Activated naive CD4-positive, alpha-beta T cell treated with anti-CD3 and anti-CD28 coated beads, Interleukin-2, amount 50 U/mL, for 72 hours (primary cell): ENCODE measurements around the gene CBFB. TPM values are rescaled to one million over a fixed set of nuclear protein-coding genes. Genes with fewer than 3 reads are reported as not detected.
A peak's percentile ranks its signal among the peaks of the same experiment; 100 is the strongest.
"Not testable (repeated sequence)": the region's sequence is repeated elsewhere in the genome, so short reads cannot be mapped to it uniquely, and the experiment has no call there.

Source experiments
- ATAC-seq, 2 donors: fragments of 150-1000 bp; cut with Tn5 transposase; 2 replicates each; pipeline ENCODE4 v1.10.0; 2021; ENCODE audit warnings: mild to moderate bottlenecking in 2 of 2, moderate library complexity in 2 of 2
- DNase-seq, 2 donors: peaks; one replicate each; pipeline ENCODE4 v3.0.0; 2021 to 2022; ENCODE audit warnings: low spot score in 2 of 2
- H3K27ac Mint-ChIP-seq, 2 donors: one replicate each; pipeline ENCODE4 v1.8.0; 2022; ENCODE audit warnings: mild to moderate bottlenecking in 2 of 2, mixed read lengths in 2 of 2
- H3K36me3 Mint-ChIP-seq, 2 donors: one replicate each; pipeline ENCODE4 v1.8.0; 2022; ENCODE audit warnings: mixed read lengths in 2 of 2
- H3K9me3 Mint-ChIP-seq, 2 donors: one replicate each; pipeline ENCODE4 v1.8.0; 2022; ENCODE audit warnings: mixed read lengths in 2 of 2
- total RNA-seq, 2 donors: library from RNA; stranded (reverse); gene quantifications; one replicate each; pipeline ENCODE4 v1.2.3, GENCODE V29; 2022

Gene CBFB
- 100 to 1,000 TPM; 119 to 124 TPM for total RNA-seq

- no peaks in the 10 kb centered on the region for H3K9me3 Mint-ChIP-seq
These were observed at the start of gene CBFB for GRCh38 chr16:67028696-67029253. Gene CBFB, plus strand, starts transcription at chr16:67029149. Its CDS starts 259 bp downstream, at chr16:67029408.

GRCh38 chr16:66983033-66983432 lies 45.9 kb upstream of the CBFB start:
- no peak for DNase-seq
- Mint-ChIP-seq H3K36me3 (peaks cover 0 to 7% of the 10 kb centered on the region in 2 donors), H3K9me3 (peaks cover 0 to 4% of the 10 kb centered on the region in 2 donors), H3K27ac (peak overlapping the region; percentile 99)
- ATAC-seq, result no peak

More at GRCh38 chr16:67028696-67029253, at the start of gene CBFB:
- Mint-ChIP-seq H3K27ac (peak within 1 kb of the TSS; percentile 89 to 93), H3K36me3 (peaks cover 24 to 29% of the 10 kb centered on the region in 2 donors)
- peak; percentile 94 to 95 for DNase-seq
- peak; percentile 90 to 94 for ATAC-seq

- Mint-ChIP-seq H3K36me3 (peaks cover 0 to 7% of the 10 kb centered on the region in 2 donors), H3K9me3 (peaks cover 0 to 4% of the 10 kb centered on the region in 2 donors), H3K27ac (peak overlapping the region; percentile 99)
- DNase-seq (peak; percentile 57 to 77), ATAC-seq (peak; percentile 91)
These were observed 44.0 kb upstream of the CBFB start for GRCh38 chr16:66984892-66985311.

GRCh38 chr16:66986559-66986958 lies 42.4 kb upstream of the CBFB start:
- H3K9me3 Mint-ChIP-seq, result peaks cover 0 to 4% of the 10 kb centered on the region in 2 donors
- no peak for ATAC-seq
- DNase-seq, result no peak

GRCh38 chr16:66988197-66988788 lies 40.7 kb upstream of the CBFB start, which contains the start of gene CES4A:
Gene CES4A, plus strand, starts transcription at chr16:66988589. Its CDS starts 184 bp downstream, at chr16:66988773.
- peaks cover 0 to 7% of the 10 kb centered on the region in 2 donors for H3K36me3 Mint-ChIP-seq

More at GRCh38 chr16:66986559-66986958, 42.4 kb upstream of the CBFB start:
- peak overlapping the region; percentile 60 to 99 for H3K27ac Mint-ChIP-seq
- peaks cover 0 to 7% of the 10 kb centered on the region in 2 donors for H3K36me3 Mint-ChIP-seq

GRCh38 chr16:66991545-66992077 lies 37.3 kb upstream of the CBFB start:
- peaks cover 0 to 5% of the 10 kb centered on the region in 2 donors for H3K36me3 Mint-ChIP-seq
- H3K27ac Mint-ChIP-seq, result peak overlapping the region in 1 of 2 donors; percentile 39
- DNase-seq, result no peak
- H3K9me3 Mint-ChIP-seq, result peaks cover 0 to 4% of the 10 kb centered on the region in 2 donors
- ATAC-seq, result no peak

More at GRCh38 chr16:66988197-66988788, 40.7 kb upstream of the CBFB start, which contains the start of gene CES4A:
- Mint-ChIP-seq H3K27ac (peak within 1 kb of the TSS; percentile 27 to 70), H3K9me3 (peaks cover 0 to 4% of the 10 kb centered on the region in 2 donors)
- DNase-seq (no peak), ATAC-seq (no peak)

DNA sequence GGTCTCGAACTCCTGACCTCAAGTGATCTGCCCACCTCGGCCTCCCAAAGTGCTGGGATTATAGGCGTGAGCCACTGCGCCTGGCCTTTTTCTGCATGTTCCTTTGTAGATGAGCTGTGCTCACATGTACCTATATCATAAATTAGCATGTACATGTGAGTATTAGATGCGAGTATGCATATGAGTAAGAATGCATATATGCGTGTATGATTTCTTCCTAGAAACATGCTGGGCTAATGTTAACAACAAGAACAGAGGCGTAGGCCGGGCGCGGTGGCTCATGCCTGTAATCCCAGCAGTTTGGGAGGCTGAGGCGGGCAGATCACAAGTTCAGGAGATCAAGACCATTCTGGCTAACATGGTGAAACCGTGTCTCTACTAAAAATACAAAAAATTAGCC lies 35.4 kb upstream of the CBFB start:
- not testable (repeated sequence) for H3K36me3 Mint-ChIP-seq, H3K27ac Mint-ChIP-seq, H3K9me3 Mint-ChIP-seq, ATAC-seq, DNase-seq

DNA sequence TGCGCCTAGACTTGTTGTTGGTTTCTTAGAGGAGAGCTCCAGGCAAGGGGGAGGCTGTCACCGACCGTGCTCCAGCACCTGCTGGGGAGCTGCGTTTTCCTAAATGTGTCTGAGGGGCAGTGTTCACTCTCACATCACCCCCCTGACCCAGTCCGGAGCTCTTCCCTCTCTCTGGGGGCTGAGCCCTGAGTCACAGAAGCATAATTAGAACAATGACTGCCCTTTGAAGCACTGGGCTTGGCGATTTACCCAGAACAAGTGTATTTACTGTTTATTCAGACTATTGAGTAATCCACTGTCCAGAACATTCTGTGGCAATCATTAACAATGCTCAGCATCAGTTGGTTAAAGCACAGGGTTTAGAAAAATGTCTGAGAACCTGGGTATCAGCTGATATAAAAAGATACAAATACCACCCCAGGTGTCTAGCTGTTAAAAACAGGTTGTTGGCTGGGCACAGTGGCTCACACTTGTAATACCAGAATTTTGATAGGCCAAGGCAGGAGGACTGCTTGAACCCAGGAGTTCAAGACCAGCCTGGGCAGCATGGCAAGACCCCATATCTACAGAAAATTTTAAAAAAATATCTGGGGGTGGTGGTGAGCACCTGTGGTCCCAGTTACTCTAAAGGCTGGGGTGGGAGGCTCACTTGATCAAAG lies 32.5 kb upstream of the CBFB start:
- DNase-seq (no peak), ATAC-seq (no peak)
- H3K27ac Mint-ChIP-seq, result no peak overlapping the region
- H3K9me3 Mint-ChIP-seq, result no peaks in the 10 kb centered on the region
- H3K36me3 Mint-ChIP-seq, result peaks cover 0 to 11% of the 10 kb centered on the region in 2 donors

- H3K36me3 Mint-ChIP-seq, result peaks cover 0 to 11% of the 10 kb centered on the region in 2 donors
- ATAC-seq, result no peak
- H3K27ac Mint-ChIP-seq, result peak overlapping the region in 1 of 2 donors; percentile 30
- DNase-seq, result no peak
- H3K9me3 Mint-ChIP-seq, result no peaks in the 10 kb centered on the region
These were observed 32.0 kb upstream of the CBFB start for GRCh38 chr16:66996983-66997358.

GRCh38 chr16:67000384-67001351 lies 28.3 kb upstream of the CBFB start:
- DNase-seq (peak; percentile 54 to 71), ATAC-seq (peak; percentile 76 to 79)
- Mint-ChIP-seq H3K9me3 (no peaks in the 10 kb centered on the region), H3K36me3 (peaks cover 7 to 11% of the 10 kb centered on the region in 2 donors), H3K27ac (peak overlapping the region; percentile 58 to 87)

DNA sequence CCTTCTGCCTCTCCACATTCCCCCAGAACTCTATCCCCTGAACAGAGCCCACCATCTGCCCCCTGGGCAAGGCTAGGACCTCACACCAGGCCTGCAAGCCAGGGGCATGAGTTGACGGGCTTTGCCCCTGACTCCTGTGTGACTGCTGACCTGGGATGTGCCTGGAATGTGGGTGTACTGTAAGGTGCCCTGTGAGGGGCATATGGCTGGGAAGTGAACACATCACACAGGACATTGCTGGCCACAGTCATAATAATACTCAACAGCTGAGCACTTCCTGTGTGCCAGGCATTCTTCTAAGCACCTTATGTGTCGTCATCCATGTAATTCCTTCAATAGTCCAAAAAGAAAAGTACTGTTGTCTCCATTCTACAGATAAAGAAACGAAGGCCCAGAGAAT lies 27.2 kb upstream of the CBFB start:
- no peak overlapping the region for H3K27ac Mint-ChIP-seq
- peaks cover 7 to 11% of the 10 kb centered on the region in 2 donors for H3K36me3 Mint-ChIP-seq
- no peaks in the 10 kb centered on the region for H3K9me3 Mint-ChIP-seq
- ATAC-seq, result no peak
- no peak for DNase-seq

GRCh38 chr16:67006930-67007658 lies 21.9 kb upstream of the CBFB start:
- Mint-ChIP-seq H3K27ac (peak overlapping the region; percentile 0 to 37), H3K9me3 (no peaks in the 10 kb centered on the region), H3K36me3 (peaks cover 0 to 7% of the 10 kb centered on the region in 2 donors)
- DNase-seq, result no peak
- ATAC-seq, result peak; percentile 18 to 28

DNA sequence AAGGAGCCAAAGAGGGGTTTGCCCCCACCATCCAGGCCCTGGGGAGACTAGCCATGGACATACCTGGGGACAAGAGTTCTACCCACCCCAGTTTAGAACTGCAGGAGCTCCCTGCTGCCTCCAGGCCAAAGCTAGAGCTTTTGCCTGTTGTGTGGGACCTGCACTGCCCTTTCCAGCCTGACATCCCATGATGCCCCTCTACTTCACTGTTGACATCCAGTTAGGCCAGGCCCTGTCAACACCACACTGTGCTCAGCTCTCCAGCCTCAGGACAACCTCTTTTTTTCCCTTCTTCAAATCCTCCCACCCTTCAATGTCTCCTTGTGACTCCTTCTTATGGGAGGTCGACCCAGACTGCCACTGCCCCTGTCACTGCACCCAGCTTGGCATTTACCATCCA lies 19.8 kb upstream of the CBFB start:
- H3K27ac Mint-ChIP-seq, result peak overlapping the region; percentile 60 to 62
- H3K9me3 Mint-ChIP-seq, result no peaks in the 10 kb centered on the region

DNA sequence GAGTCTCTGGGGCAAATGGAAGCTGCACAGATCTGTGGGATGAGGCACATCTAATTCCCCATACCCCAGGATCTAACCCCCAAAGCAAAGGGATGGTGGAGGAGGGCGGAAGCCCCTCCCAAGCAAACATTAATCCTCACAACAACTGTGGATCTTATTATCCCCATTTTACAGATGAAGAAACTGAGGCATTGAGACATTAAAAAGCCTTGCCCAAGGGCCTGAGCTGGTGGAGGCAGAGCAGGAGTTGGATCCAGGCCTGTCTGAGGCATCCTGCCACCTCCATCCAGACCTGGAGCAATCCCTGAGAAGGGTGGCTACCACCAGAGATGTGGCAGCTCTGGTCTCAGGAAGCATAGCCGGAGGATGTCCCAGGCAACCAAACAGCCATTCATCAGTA lies 17.7 kb upstream of the CBFB start:
- Mint-ChIP-seq H3K36me3 (no peaks in the 10 kb centered on the region), H3K27ac (no peak overlapping the region), H3K9me3 (no peaks in the 10 kb centered on the region)
- DNase-seq (no peak), ATAC-seq (no peak)

More for the DNA sequence above, 19.8 kb upstream of the CBFB start:
- H3K36me3 Mint-ChIP-seq, result no peaks in the 10 kb centered on the region
- no peak for DNase-seq
- no peak for ATAC-seq

- no peak for ATAC-seq
- no peak for DNase-seq
- H3K9me3 Mint-ChIP-seq, result no peaks in the 10 kb centered on the region
- H3K36me3 Mint-ChIP-seq, result no peaks in the 10 kb centered on the region
- H3K27ac Mint-ChIP-seq, result peak overlapping the region in 1 of 2 donors; percentile 61
These were observed 15.6 kb upstream of the CBFB start for GRCh38 chr16:67013233-67013822.
